Hepatic stellate cell (primary cell): ENCODE results near the gene CDK16.

Experiments
- DNase-seq: peaks from one replicate; pipeline ENCODE4 v3.0.0; 2011; ENCODE audit warnings: low spot score

CDK16 gene

GRCh38 chrX:47228550-47229270 is 10.2 kb downstream of the CDK16 start:
- no peak for DNase-seq

GRCh38 chrX:47229427-47229826 is 10.9 kb downstream of the CDK16 start:
- DNase-seq, result no peak

DNA sequence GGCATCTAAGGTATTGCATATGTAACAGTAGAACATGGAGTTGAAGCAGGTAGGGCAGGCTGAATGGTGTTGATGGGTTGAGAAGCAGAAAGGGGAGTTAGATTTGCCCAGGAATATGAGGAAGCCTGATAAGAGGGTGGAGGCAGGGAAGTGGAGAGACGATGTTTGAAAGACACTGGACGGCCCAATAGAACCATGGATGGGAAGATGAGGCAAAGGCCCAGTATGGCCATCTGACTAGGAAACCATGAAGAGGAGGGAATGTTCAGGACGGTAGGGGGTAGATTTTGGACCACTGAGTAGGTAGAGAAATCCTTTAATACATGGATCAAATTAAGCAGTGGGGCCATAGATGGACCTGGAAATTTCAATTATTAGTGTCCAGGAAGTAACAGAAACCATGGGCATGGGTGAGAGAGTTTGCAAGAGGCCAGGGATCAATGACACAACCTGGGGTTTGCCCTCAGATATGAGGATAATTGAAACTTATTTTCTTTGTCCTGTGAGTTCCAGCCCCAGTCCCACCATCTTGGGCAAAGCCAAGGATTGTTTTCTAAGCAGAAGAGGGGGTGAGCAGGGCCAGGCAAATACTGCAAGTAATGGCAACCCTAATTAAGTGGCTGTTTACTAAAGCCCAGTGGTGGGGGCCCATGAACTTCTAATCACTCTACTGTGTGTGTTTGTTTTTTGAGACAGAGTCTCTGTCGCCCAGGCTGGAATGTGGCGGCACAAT is 11.8 kb downstream of the CDK16 start:
- DNase-seq, result no peak

GRCh38 chrX:47231167-47231566 is 12.7 kb downstream of the CDK16 start:
- DNase-seq, result no peak

- DNase-seq, result no peak
Measured at GRCh38 chrX:47232197-47232802, 13.8 kb downstream of the CDK16 start.

DNA sequence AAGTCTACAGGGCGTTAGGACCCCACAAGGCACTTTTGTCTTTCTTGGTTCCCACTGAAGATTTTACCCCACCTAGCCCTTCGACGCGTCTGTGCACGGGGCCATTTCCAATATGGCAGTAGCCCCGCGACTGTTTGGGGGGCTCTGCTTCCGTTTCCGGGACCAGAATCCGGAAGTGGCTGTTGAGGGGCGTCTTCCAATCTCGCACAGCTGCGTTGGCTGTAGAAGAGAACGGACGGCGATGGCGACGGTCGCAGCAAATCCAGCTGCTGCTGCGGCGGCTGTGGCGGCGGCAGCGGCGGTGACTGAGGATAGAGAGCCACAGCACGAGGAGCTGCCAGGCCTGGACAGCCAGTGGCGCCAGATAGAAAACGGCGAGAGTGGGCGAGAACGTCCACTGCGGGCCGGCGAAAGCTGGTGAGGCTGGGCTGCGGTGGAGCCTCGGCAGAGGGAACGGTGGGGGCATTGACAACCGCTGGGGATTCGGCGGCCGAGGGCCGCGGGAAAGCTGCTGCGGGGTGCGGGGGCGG is 14.4 kb downstream of the CDK16 start, which contains the start of gene USP11:
TSS of gene USP11 (plus strand) at position 207 of the 530 bp plus-strand sequence. CDS start at position 242, 35 bp downstream.
- DNase-seq, result peak; percentile 44

DNA sequence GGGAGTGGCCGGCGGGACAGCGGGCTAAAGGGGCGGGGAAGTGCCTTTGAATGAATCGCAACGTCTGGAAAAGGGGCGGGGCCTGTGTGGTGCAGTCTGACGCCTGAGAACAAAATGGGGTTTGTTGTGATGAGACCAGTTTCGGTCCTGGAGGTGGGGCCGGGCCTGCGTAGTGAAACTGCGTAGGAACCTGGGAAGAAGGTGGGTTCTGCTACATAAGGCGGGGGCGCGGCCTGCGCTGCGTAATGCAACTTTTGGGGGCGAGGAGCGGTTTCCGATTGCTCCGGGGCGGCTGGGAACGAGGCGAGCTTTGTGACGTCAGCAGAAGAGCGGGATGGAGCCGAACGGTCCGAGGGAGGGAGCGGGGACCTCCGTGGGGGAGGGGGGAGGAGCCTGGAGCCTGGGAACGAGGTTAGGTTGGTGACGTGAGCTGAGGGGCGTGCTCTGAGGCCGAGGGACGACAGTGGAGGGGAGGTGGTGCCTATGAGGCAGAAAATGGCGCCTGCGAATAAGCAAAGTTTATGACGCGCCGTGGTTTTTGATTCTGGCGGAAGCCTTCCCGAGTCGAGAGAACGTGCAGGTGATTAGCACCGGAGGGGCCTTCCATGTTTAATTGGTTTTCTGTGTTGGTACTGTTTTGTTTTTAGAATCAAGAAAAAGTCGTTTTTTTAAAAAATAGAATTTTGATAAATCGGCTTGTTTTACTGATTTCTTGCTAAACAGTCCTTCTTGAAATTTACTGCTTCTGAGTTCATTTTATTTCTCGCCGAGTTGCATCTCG is 15.0 kb downstream of the CDK16 start:
- peak; percentile 91 for DNase-seq

DNA sequence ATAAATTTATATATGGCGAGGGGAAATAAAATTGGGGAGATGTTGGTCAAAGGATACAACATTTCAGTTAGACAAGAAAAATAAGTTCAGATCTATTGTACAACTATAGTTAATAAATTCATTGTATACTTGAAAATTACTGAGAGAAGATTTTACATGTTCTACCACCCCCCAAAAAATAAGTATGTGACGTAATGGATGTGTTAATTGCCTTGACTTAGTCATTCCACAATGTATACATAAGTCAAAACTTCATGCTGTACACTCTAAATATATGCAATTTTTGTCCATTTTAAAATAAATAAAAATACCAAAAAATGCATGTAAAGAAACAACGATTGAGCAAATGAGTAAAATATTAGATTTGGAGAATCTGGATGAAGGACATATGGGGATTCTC is 16.1 kb downstream of the CDK16 start:
- DNase-seq, result no peak

- no peak for DNase-seq
Measured at GRCh38 chrX:47235691-47236103, 17.2 kb downstream of the CDK16 start.

DNA sequence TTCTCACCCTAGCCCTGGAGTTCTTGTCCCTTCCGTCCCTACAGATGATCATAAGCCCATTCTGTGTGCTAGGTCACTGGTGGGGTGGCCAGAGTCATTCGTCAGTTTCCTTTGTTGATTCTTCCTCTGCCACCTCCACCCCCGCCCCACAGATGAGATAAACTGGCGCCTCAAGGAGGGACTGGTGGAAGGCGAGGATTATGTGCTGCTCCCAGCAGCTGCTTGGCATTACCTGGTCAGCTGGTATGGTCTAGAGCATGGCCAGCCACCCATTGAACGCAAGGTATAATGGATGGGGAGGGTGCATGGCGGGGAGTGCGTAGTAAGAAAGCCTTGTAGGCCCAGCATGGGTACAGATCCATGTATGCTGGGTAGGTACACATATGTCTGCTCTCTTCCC is 20.7 kb downstream of the CDK16 start:
- DNase-seq, result no peak

GRCh38 chrX:47239898-47240545 is 21.5 kb downstream of the CDK16 start:
- DNase-seq, result no peak

- no peak for DNase-seq
Measured at GRCh38 chrX:47240619-47241018, 22.1 kb downstream of the CDK16 start.

DNA sequence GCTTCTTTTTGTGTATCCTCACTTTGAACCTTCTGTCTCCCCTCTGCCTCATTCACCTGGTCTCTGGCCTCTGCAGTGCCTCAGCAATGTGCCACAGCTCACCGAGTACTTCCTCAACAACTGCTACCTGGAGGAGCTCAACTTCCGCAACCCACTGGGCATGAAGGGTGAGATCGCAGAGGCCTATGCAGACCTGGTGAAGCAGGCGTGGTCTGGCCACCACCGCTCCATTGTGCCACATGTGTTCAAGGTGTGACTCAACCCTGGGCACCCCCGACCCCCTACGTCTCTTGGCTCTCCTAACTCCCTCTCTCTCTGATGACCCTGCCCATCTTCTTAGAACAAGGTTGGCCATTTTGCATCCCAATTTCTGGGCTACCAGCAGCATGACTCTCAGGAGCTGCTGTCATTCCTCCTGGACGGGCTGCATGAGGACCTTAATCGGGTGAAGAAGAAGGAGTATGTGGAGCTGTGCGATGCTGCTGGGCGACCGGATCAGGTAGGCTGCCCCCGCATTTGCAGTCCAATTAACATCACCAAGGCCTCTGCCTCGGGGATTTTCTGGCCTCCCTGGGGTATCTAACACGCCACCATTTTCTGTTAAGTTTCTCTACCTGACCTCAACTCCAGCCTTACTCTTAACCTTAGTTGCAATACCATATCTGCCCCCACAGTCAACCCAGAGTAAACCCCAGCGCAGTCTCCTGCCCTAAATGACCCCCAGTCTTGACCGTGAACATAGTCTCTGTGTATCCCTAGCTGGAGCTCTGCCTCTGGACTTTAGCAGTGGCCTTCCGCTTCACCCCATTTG is 22.9 kb downstream of the CDK16 start:
- no peak for DNase-seq

DNA sequence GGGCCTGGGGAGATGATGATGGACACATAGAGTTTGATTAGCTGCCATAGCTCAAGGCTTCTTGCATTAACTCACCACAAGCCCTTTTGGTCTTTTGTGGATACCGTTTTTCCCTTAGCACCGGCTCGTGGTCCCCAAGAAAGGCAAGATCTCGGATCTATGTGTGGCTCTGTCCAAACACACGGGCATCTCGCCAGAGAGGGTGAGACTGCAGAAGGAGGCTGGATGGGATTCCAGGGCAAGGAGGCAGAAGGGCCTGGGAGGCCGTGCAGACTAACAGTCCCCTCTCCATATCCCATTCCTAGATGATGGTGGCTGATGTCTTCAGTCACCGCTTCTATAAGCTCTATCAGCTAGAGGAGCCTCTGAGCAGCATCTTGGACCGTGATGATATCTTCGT is 23.8 kb downstream of the CDK16 start:
- no peak for DNase-seq

DNA sequence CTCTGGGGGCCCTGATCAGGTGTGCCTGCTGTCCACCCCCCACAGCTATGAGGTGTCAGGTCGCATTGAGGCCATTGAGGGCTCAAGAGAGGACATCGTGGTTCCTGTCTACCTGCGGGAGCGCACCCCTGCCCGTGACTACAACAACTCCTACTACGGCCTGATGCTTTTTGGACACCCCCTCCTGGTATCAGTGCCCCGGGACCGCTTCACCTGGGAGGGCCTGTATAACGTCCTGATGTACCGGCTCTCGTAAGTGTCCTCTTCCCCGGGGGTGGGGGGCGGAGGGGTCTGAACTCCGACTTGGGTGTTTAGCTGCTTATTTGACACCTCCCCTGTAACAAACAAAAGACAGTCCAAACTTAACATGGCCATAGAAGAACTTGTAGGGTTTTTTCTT is 24.9 kb downstream of the CDK16 start:
- no peak for DNase-seq

GRCh38 chrX:47244676-47245075 is 26.2 kb downstream of the CDK16 start:
- no peak for DNase-seq

GRCh38 chrX:47245156-47245555 is 26.7 kb downstream of the CDK16 start:
- DNase-seq, result no peak

- no peak for DNase-seq
Measured at GRCh38 chrX:47247206-47247998, 28.9 kb downstream of the CDK16 start.

GRCh38 chrX:47247999-47248320 is 29.5 kb downstream of the CDK16 start:
- DNase-seq, result no peak

DNA sequence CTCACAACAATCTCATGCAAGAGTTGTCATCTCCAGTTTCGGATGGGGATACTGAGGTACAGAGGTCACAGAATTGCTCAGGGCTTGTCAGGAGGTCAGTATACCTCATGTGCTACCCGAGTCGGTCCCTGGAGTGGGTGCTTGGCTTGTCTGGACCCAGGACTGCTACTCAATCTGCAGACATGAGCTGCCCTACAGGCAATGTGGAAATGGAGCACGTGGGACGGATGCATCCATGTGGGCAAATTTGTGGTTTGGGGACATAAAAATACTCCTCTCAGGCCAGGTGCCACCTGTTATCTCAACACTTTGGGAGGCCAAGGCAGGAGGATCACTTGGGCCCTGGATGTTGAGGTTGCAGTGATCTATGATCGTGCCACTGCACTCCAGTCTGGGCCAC is 30.1 kb downstream of the CDK16 start:
- no peak for DNase-seq
